A673 (cell line): Measurements from ENCODE around the gene METTL1. TPM values are rescaled to one million over a fixed set of nuclear protein-coding genes. Genes with fewer than 3 reads are reported as not detected.

ENCODE experiments used
- BruUV-seq: library from RNA; stranded (reverse); fragments of 400-500 nt; replicated peaks from 2 replicates; lab custom pipeline; 2021; lab: Mats Ljungman, UMichigan
- CTCF ChIA-PET: fragments of 300-600 bp; sonication (Branson Sonifier 250); formaldehyde crosslinking; loops from one replicate; lab custom pipeline; 2022; ENCODE audit warnings: antibody characterized with exemption; lab: Charles Lee
- POLR2A ChIA-PET: fragments of 300-600 bp; sonication (Branson Sonifier 250); formaldehyde crosslinking; loops from one replicate; lab custom pipeline; 2022; ENCODE audit warnings: antibody characterized with exemption; ENCODE audit not compliant: low non-redundant PET; lab: Charles Lee
- DNase-seq: peaks from one replicate; pipeline ENCODE4 v3.0.0-alpha.2; 2015; ENCODE audit warnings: low spot score
- H3K27ac ChIP-seq: fragments of 200-600 bp; sonication (generic); 2 replicates; pipeline ENCODE4 v1.5.1; 2016; ENCODE audit warnings: mixed run types, low read depth, mild to moderate bottlenecking, mixed read lengths, antibody characterized with exemption, low read length; ENCODE audit not compliant: poor library complexity, severe bottlenecking
- H3K27me3 ChIP-seq: fragments of 200-600 bp; sonication (generic); replicated peaks from 2 replicates; pipeline ENCODE4 v1.6.1; 2017; ENCODE audit warnings: mixed run types, low read depth, mild to moderate bottlenecking, mixed read lengths, antibody characterized with exemption, low read length; ENCODE audit not compliant: insufficient read depth, poor library complexity
- H3K36me3 ChIP-seq: fragments of 200-600 bp; sonication (generic); 2 replicates; pipeline ENCODE4 v1.6.1; 2016; ENCODE audit warnings: mixed run types, mild to moderate bottlenecking, mixed read lengths, antibody characterized with exemption, low read length; ENCODE audit not compliant: insufficient read depth, poor library complexity, severe bottlenecking
- H3K4me1 ChIP-seq: fragments of 200-600 bp; sonication (generic); 2 replicates; pipeline ENCODE4 v1.6.1; 2017; ENCODE audit warnings: mixed run types, mild to moderate bottlenecking, mixed read lengths, antibody characterized with exemption, low read length; ENCODE audit not compliant: insufficient read depth, poor library complexity, severe bottlenecking
- H3K4me3 ChIP-seq: fragments of 200-600 bp; sonication (generic); 2 replicates; pipeline ENCODE4 v1.5.1; 2016; ENCODE audit warnings: low read depth, mixed run types, mild to moderate bottlenecking, mixed read lengths, low read length; ENCODE audit not compliant: poor library complexity, severe bottlenecking
- H3K9me3 ChIP-seq: fragments of 200-600 bp; sonication (generic); 2 replicates; pipeline ENCODE4 v1.6.1; 2016; ENCODE audit warnings: mixed run types, low read depth, mild to moderate bottlenecking, mixed read lengths, antibody characterized with exemption, low read length; ENCODE audit not compliant: poor library complexity, severe bottlenecking
- EZH2 ChIP-seq: fragments of 200-600 bp; sonication (generic); IDR thresholded peaks from 2 replicates; pipeline ENCODE4 v1.6.1; 2017; ENCODE audit warnings: borderline replicate concordance, low read depth, mild to moderate bottlenecking, mixed read lengths, antibody characterized with exemption, low read length; ENCODE audit not compliant: poor library complexity, severe bottlenecking
- intact Hi-C: fragments of 100-400 bp; cut with micrococcal nuclease; formaldehyde crosslinking; loops from one replicate; pipeline ENCODE4 v1.10.0; 2022; ENCODE audit not compliant: unreplicated experiment
- total RNA-seq: library from RNA; stranded (reverse); gene quantifications from 2 replicates; pipeline ENCODE4 v1.2.3, GENCODE V29; 2021
- TF ChIP-seq, protein P1 (sequence below): fragments of 300-800, 200-600 bp; sonication (generic); conservative IDR thresholded peaks from 2 replicates; pipeline ENCODE4 v1.5.1; 2017; ENCODE audit warnings: low read depth, mild to moderate bottlenecking, antibody characterized with exemption, low read length, moderate library complexity, mixed read lengths

Gene METTL1
- total RNA-seq, 1 experiment from 2014 or later = 55.6 TPM

GRCh38 chr12:57769594-57769993 lies 2.3 kb downstream of the METTL1 start:
- peaks cover 36% of the 10 kb centered on the region for H3K4me1 ChIP-seq

DNA sequence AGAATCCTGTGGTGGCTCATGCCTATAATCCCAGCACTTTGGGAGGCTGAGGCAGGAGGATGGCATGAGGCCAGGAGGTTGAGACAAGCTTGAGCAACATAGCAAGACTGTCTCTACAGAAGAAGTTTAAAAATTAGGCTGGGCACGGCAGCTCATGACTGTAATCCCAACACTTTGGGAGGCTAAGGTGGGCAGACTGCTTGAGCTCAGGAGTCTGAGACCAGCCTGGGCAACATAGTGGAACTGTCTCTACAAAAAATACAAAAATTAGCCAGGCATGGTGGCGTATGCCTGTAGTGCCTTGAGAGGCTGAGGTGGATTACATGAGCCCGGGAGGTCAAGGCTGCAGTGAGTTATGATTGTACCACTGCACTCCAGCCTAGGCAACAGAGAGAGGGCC lies 4.0 kb downstream of the METTL1 start:
- no peak for DNase-seq
- peaks cover 30% of the 10 kb centered on the region for H3K27me3 ChIP-seq
- no TSS peak for BruUV-seq
- POLR2A ChIA-PET = no interaction called here
- H3K9me3 ChIP-seq = no peaks in the 10 kb centered on the region
- no peak overlapping the region for H3K27ac ChIP-seq
- CTCF ChIA-PET = interaction anchor here (0.9 kb wide), 1 partner anchor 11 kb away, joined by 3 read pairs; no protein-coding TSS in a partner anchor
- peaks cover 31% of the 10 kb centered on the region for H3K4me1 ChIP-seq
- TF ChIP-seq, protein P1, sequence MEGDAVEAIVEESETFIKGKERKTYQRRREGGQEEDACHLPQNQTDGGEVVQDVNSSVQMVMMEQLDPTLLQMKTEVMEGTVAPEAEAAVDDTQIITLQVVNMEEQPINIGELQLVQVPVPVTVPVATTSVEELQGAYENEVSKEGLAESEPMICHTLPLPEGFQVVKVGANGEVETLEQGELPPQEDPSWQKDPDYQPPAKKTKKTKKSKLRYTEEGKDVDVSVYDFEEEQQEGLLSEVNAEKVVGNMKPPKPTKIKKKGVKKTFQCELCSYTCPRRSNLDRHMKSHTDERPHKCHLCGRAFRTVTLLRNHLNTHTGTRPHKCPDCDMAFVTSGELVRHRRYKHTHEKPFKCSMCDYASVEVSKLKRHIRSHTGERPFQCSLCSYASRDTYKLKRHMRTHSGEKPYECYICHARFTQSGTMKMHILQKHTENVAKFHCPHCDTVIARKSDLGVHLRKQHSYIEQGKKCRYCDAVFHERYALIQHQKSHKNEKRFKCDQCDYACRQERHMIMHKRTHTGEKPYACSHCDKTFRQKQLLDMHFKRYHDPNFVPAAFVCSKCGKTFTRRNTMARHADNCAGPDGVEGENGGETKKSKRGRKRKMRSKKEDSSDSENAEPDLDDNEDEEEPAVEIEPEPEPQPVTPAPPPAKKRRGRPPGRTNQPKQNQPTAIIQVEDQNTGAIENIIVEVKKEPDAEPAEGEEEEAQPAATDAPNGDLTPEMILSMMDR = no peak
- no peak for TF ChIP-seq EZH2
- peaks cover 6% of the 10 kb centered on the region for H3K36me3 ChIP-seq
- intact Hi-C loops = no loop called here
- no peak overlapping the region for H3K4me3 ChIP-seq

More at GRCh38 chr12:57769594-57769993, 2.3 kb downstream of the METTL1 start:
- no peak overlapping the region for H3K4me3 ChIP-seq
- no peak for DNase-seq
- POLR2A ChIA-PET = no interaction called here
- CTCF ChIA-PET = no interaction called here
- TF ChIP-seq, protein P1 = no peak
- no peak for TF ChIP-seq EZH2
- intact Hi-C loops = no loop called here
- no peak overlapping the region for H3K27ac ChIP-seq
- H3K36me3 ChIP-seq = peaks cover 6% of the 10 kb centered on the region
- H3K27me3 ChIP-seq = peaks cover 21% of the 10 kb centered on the region
- no peaks in the 10 kb centered on the region for H3K9me3 ChIP-seq
- no TSS peak for BruUV-seq

DNA sequence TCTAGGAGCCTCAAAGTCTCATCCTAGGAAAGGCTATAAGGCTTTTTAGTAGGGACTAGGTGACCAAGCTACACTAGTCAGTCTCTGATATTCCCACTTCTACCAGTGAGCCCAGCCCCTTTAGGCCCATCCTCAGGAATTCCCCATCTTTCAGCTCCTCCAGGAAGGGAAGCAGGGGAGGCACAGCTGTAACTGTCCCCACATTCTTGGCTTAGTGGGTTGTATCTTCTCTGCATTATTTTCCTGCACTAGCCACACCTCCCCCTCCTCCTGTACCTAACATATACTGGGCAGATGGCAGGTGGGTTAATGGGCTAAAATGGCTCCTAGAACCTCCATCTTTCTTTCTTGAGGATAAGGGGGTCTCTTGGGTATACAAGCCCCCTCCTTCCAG lies 4.6 kb downstream of the METTL1 start:
- no peak for DNase-seq

More for the DNA sequence above, 4.6 kb downstream of the METTL1 start:
- Histone ChIP-seq H3K27me3 (peaks cover 30% of the 10 kb centered on the region), H3K36me3 (peaks cover 6% of the 10 kb centered on the region), H3K4me3 (no peak overlapping the region), H3K9me3 (no peaks in the 10 kb centered on the region), H3K27ac (no peak overlapping the region), H3K4me1 (peaks cover 31% of the 10 kb centered on the region)
- TF ChIP-seq, protein P1 = no peak
- TF ChIP-seq EZH2 = no peak
- ChIA-PET CTCF (interaction anchor here (0.9 to 2.2 kb wide), 2 partner anchors 11 kb away, joined by 3 to 10 read pairs; no protein-coding TSS in a partner anchor), POLR2A (interaction anchor here (0.5 kb wide), 1 partner anchor 8 kb away, joined by 8 read pairs; no protein-coding TSS in a partner anchor)
- intact Hi-C loops = no loop called here
- no TSS peak for BruUV-seq
